ENCODE measurements around the gene MED17. TPM values are rescaled to one million over a fixed set of nuclear protein-coding genes. Genes with fewer than 3 reads are reported as not detected.

Gene MED17
- total and polyA plus RNA-seq, 10 of the 15 experiments (the other 5 are each of a cell fraction or from before 2014, with no cell fraction given): 7.3 to 38.7 (median 28.3) TPM

- Histone ChIP-seq H3K4me2 (ENCODE audit: control insufficient read depth, insufficient read depth) (no peak overlapping the region), H3K36me3 (ENCODE audit: control insufficient read depth in 2 of 2, insufficient read depth in 2 of 2, low read length in 1 of 2) (no peaks in the 10 kb centered on the region), H3K4me1 (ENCODE audit: control insufficient read depth, insufficient read depth, low read length) (no peaks in the 10 kb centered on the region), H2AFZ (ENCODE audit: control insufficient read depth, low read depth, low read length) (no peak overlapping the region), H3K27ac (ENCODE audit: control insufficient read depth, insufficient read depth) (no peak overlapping the region), H3K9me3 (replicated peaks; ENCODE audit: control insufficient read depth, insufficient read depth, low read length) (no peaks in the 10 kb centered on the region), H3K27me3 (replicated peaks in 1 of 2; ENCODE audit: control insufficient read depth in 2 of 2, insufficient read depth in 2 of 2, low read length in 1 of 2) (no peaks in the 10 kb centered on the region), H4K20me1 (ENCODE audit: control insufficient read depth, insufficient read depth) (no peaks in the 10 kb centered on the region), H3K9ac (ENCODE audit: control insufficient read depth, insufficient read depth, low read length) (no peak overlapping the region), H3K79me2 (ENCODE audit: control insufficient read depth, insufficient read depth, low read length) (no peaks in the 10 kb centered on the region), H3K4me3 (no peak overlapping the region)
- FAIRE-seq (no peak), DNase-seq (ENCODE audit: low read depth, low spot score) (no peak), ATAC-seq (no peak)
- intact Hi-C loops (cut with micrococcal nuclease; ENCODE audit: unreplicated experiment) (no loop called here), in situ Hi-C loops (cut with MboI) (no loop called here)
- no peak for TF ChIP-seq SMARCA5 (IDR thresholded peaks at IDR 0.05)
- no peak for TF ChIP-seq CREM (IDR thresholded peaks at IDR 0.05; ENCODE audit: low read depth)
- no peak for TF ChIP-seq TCF12 (IDR thresholded peaks at IDR 0.05; ENCODE audit: low read depth, low read length)
- TF ChIP-seq HDAC2 (IDR thresholded peaks at IDR 0.05): no peak
- no peak for TF ChIP-seq RELA (IDR thresholded peaks at IDR 0.05; ENCODE audit: borderline replicate concordance, partially characterized antibody)
- no peak for TF ChIP-seq CBX3 (IDR thresholded peaks at IDR 0.05; ENCODE audit: borderline replicate concordance, low read depth)
- no peak for TF ChIP-seq IRF5 (IDR thresholded peaks at IDR 0.05; ENCODE audit: borderline replicate concordance)
- no peak for TF ChIP-seq RAD51 (IDR thresholded peaks at IDR 0.05)
- no TSS peak for BruUV-seq (replicated peaks)
- ChIA-PET RAD21 (ENCODE audit: unreplicated experiment) (no interaction called here), POLR2A (no interaction called here), CTCF (no interaction called here), SMC1A (ENCODE audit: uncharacterized antibody, unreplicated experiment) (no interaction called here)
- WGBS (ENCODE audit: insufficient coverage, insufficient replicate concordance, low lambda C conversion rate, missing lambda C conversion rate): 69% methylated on average over 14 of the region's 14 CpGs
Measured at GRCh38 chr11:93820847-93821246, 36.8 kb downstream of the MED17 start.

DNA sequence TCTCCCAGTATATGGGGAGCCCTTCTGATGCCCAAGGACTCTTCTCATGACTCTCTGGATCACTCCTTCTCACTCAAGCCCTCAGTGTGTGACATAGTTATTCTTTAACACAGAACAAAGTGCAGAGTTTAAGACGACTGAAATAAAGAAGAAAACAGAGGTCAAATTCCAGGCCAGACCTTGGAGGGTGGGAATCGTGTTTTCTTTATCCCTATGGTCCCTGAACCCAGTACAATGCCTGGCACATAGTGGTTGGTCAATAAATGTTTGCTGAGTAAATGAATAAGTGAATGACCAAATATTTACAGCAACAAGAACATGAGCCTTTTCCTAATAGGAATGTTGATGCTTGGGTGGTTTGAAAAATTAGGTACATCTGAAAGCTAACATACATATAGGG lies 37.5 kb downstream of the MED17 start:
- H3K9ac ChIP-seq (ENCODE audit: control insufficient read depth, insufficient read depth, low read length): no peak overlapping the region
- ATAC-seq (no peak), FAIRE-seq (no peak), DNase-seq (ENCODE audit: low read depth, low spot score) (no peak)
- H3K4me1 ChIP-seq (ENCODE audit: control insufficient read depth, insufficient read depth, low read length): no peaks in the 10 kb centered on the region
- intact Hi-C loops (cut with micrococcal nuclease; ENCODE audit: unreplicated experiment): no loop called here
- in situ Hi-C loops (cut with MboI): no loop called here
- H3K4me3 ChIP-seq: no peak overlapping the region
- CTCF ChIA-PET: interaction anchor here (0.6 kb wide), 1 partner anchor 29 kb away, joined by 3 read pairs; no protein-coding TSS in a partner anchor
- RAD21 ChIA-PET (ENCODE audit: unreplicated experiment): no interaction called here
- WGBS (ENCODE audit: insufficient coverage, insufficient replicate concordance, low lambda C conversion rate, missing lambda C conversion rate): 22% methylated on average over 2 of the region's 2 CpGs
- POLR2A ChIA-PET: no interaction called here
- no peak overlapping the region for H2AFZ ChIP-seq (ENCODE audit: control insufficient read depth, low read depth, low read length)
- H3K9me3 ChIP-seq (replicated peaks; ENCODE audit: control insufficient read depth, insufficient read depth, low read length): no peaks in the 10 kb centered on the region
- no peak overlapping the region for H3K4me2 ChIP-seq (ENCODE audit: control insufficient read depth, insufficient read depth)
- no peaks in the 10 kb centered on the region for H3K79me2 ChIP-seq (ENCODE audit: control insufficient read depth, insufficient read depth, low read length)
- no peak overlapping the region for H3K27ac ChIP-seq (ENCODE audit: control insufficient read depth, insufficient read depth)
- H3K27me3 ChIP-seq (replicated peaks in 1 of 2; ENCODE audit: control insufficient read depth in 2 of 2, insufficient read depth in 2 of 2, low read length in 1 of 2): no peaks in the 10 kb centered on the region
- no peaks in the 10 kb centered on the region for H3K36me3 ChIP-seq (ENCODE audit: control insufficient read depth in 2 of 2, insufficient read depth in 2 of 2, low read length in 1 of 2)
- H4K20me1 ChIP-seq (ENCODE audit: control insufficient read depth, insufficient read depth): no peaks in the 10 kb centered on the region
- SMC1A ChIA-PET (ENCODE audit: uncharacterized antibody, unreplicated experiment): no interaction called here
- no peak for TF ChIP-seq MEF2B (IDR thresholded peaks at IDR 0.05; ENCODE audit: partially characterized antibody, poor library complexity, severe bottlenecking)
- no peak for TF ChIP-seq SMAD1 (IDR thresholded peaks at IDR 0.05; ENCODE audit: low read depth, partially characterized antibody)
- TF ChIP-seq ZZZ3 (IDR thresholded peaks at IDR 0.05; ENCODE audit: control insufficient read depth, insufficient read length, low read depth): no peak
- TF ChIP-seq POLR2AphosphoS5 (IDR thresholded peaks at IDR 0.05; ENCODE audit: low read length): no peak
- no peak for TF ChIP-seq RCOR1 (conservative IDR thresholded peaks at IDR 0.05; ENCODE audit: low read depth, low read length)
- TF ChIP-seq, protein P1, sequence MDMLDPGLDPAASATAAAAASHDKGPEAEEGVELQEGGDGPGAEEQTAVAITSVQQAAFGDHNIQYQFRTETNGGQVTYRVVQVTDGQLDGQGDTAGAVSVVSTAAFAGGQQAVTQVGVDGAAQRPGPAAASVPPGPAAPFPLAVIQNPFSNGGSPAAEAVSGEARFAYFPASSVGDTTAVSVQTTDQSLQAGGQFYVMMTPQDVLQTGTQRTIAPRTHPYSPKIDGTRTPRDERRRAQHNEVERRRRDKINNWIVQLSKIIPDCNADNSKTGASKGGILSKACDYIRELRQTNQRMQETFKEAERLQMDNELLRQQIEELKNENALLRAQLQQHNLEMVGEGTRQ (IDR thresholded peaks at IDR 0.05; ENCODE audit: borderline replicate concordance, low read depth, low read length): no peak
- TF ChIP-seq BMI1 (IDR thresholded peaks at IDR 0.05; ENCODE audit: borderline replicate concordance): no peak
- TF ChIP-seq CEBPB (IDR thresholded peaks at IDR 0.05; ENCODE audit: borderline replicate concordance in 1 of 2, low read depth in 2 of 2, low read length in 2 of 2): no peak
- TF ChIP-seq CBX5 (IDR thresholded peaks at IDR 0.05; ENCODE audit: low read depth): no peak
- TF ChIP-seq ATF7 (IDR thresholded peaks at IDR 0.05; ENCODE audit: low read depth): no peak
- TF ChIP-seq SIX5 (IDR thresholded peaks at IDR 0.05; ENCODE audit: low read depth, low read length, severe bottlenecking): no peak
- no peak for TF ChIP-seq YBX1 (IDR thresholded peaks at IDR 0.05)
- BruUV-seq (replicated peaks): no TSS peak

Data from GM12878 (cell line).